ENCODE results near the gene TMOD4.

GRCh38 chr1:151124763-151125403 is 50.9 kb downstream of the TMOD4 start:
- no peak for TF ChIP-seq NR1H2 (CRISPR knock-in tag; IDR thresholded peaks at IDR 0.05)
- no peak for TF ChIP-seq RAD21 (CRISPR knock-in tag; conservative IDR thresholded peaks at IDR 0.05 in 1 of 2, IDR thresholded peaks at IDR 0.05 in 1 of 2)
- no peak for TF ChIP-seq BRCA1 (IDR thresholded peaks at IDR 0.05)
- TF ChIP-seq BRCA1 (CRISPR knock-in tag; IDR thresholded peaks at IDR 0.05) = no peak
- no peak for TF ChIP-seq BACH1 (tag; IDR thresholded peaks at IDR 0.05)
